Activated naive CD4-positive, alpha-beta T cell treated with anti-CD3 and anti-CD28 coated beads, Interleukin-2, amount 50 U/mL, for 24 hours (primary cell): ENCODE results near the gene PINK1.
A peak's percentile ranks its signal among the peaks of the same experiment; 100 is the strongest.

ENCODE experiments used
- H3K27ac Mint-ChIP-seq: one replicate; pipeline ENCODE4 v1.8.0; 2021; ENCODE audit warnings: mild to moderate bottlenecking, mixed read lengths
- H3K27me3 Mint-ChIP-seq: one replicate; pipeline ENCODE4 v1.8.0; 2021; ENCODE audit warnings: mixed read lengths
- H3K36me3 Mint-ChIP-seq: one replicate; pipeline ENCODE4 v1.8.0; 2021; ENCODE audit warnings: mixed read lengths
- H3K4me1 Mint-ChIP-seq: one replicate; pipeline ENCODE4 v1.8.0; 2021; ENCODE audit warnings: mixed read lengths
- H3K4me3 Mint-ChIP-seq: one replicate; pipeline ENCODE4 v1.8.0; 2021; ENCODE audit warnings: mild to moderate bottlenecking, mixed read lengths
- H3K9me3 Mint-ChIP-seq: one replicate; pipeline ENCODE4 v1.8.0; 2021; ENCODE audit warnings: mixed read lengths

The PINK1 gene

DNA sequence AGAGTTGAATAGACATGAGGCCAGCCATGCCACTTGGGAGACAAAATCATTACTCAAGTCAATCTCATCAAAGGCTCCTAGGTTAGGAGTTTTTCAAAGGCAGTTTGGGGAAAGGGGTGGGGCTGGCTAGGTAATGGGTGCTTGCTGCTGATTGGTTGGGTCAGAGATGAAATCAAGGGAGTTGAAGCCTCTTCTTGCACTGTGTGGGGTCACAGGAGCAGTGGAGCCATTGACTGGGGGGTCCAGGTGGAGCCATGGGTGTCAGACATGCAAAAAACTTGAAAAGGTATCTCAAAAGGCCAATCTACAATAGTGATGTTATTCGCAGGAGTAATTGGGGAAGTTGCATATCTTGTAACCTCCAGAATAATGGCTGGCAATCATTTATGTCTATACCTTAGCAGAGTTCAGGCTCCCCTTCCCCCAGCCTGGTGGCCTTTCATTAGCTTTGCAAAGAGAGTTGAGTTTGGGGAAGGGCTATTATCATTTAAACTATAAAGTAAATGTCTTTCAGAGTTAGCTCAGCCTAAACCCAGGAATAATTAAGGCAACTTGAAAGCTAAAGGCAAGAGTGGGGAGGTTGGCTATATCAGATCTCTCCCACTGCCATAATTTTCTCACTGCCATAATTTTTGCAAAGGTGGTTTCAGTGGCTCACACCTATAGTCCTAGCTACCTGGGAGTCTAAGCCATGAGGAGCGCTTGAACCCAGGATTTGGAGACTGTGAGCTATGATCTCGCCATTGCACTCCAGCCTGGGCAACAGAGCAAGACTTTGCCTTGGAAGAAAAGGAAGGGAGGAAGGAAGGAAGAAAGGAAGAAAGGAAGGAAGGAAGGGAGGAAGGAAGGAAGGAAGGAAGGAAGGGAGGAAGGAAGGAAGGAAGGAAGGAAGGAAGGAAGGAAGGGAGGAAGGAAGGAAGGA, 7.8 kb upstream of the PINK1 start:
- no peaks in the 10 kb centered on the region for H3K36me3 Mint-ChIP-seq
- H3K27ac Mint-ChIP-seq: no peak overlapping the region

GRCh38 chr1:20626098-20626427, 7.2 kb upstream of the PINK1 start:
- no peaks in the 10 kb centered on the region for H3K4me1 Mint-ChIP-seq
- peaks cover 7% of the 10 kb centered on the region for H3K27me3 Mint-ChIP-seq
- no peak overlapping the region for H3K4me3 Mint-ChIP-seq
- H3K36me3 Mint-ChIP-seq: no peaks in the 10 kb centered on the region
- H3K27ac Mint-ChIP-seq: no peak overlapping the region
- no peaks in the 10 kb centered on the region for H3K9me3 Mint-ChIP-seq

More for the DNA sequence above, 7.8 kb upstream of the PINK1 start:
- H3K9me3 Mint-ChIP-seq: no peaks in the 10 kb centered on the region
- H3K4me1 Mint-ChIP-seq: no peaks in the 10 kb centered on the region
- no peak overlapping the region for H3K4me3 Mint-ChIP-seq
- H3K27me3 Mint-ChIP-seq: peaks cover 7% of the 10 kb centered on the region

DNA sequence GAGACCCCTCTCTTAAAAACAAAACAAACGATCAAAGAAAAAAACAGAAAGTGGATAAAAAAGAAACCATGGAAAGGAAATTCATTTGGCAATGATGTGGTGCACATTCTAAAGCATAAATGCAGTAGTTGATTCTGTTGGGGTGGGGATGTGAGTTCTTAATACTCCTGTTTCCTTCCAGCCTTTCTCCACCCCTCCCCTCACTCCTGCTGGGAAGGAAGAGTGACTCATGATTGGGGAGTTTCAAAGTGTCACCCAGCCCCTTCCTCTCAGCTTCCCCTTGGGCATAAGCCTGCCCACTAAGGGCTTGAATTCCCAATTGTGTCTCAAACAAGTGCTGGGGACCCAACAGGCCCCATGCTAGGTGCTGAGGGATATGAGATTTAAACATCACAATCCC, 6.7 kb upstream of the PINK1 start:
- Mint-ChIP-seq H3K4me1 (no peaks in the 10 kb centered on the region), H3K36me3 (no peaks in the 10 kb centered on the region), H3K9me3 (no peaks in the 10 kb centered on the region), H3K27ac (no peak overlapping the region), H3K4me3 (no peak overlapping the region), H3K27me3 (peaks cover 7% of the 10 kb centered on the region)

DNA sequence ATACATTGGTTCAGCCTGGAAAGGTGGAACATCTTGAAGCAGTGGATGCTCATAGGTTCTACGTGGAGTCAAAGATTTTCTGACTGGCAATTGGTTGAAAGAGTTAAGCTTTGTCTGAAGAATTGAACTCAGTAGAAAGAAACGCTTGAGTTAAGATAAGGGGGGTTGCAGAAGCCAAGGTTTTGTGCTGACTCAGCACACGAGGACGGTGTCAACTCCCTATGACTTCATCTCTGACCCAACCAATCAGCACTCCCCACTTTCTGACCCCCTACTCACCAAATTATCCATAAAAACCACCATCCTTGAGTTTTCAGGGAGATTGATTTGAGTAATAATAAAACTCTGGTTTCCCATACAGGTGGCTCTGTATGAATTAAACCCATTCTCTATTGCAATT, 2.5 kb upstream of the PINK1 start:
- peaks cover 4% of the 10 kb centered on the region for H3K27me3 Mint-ChIP-seq
- peaks cover 14% of the 10 kb centered on the region for H3K4me1 Mint-ChIP-seq
- no peak overlapping the region for H3K27ac Mint-ChIP-seq
- H3K36me3 Mint-ChIP-seq: no peaks in the 10 kb centered on the region
- H3K9me3 Mint-ChIP-seq: no peaks in the 10 kb centered on the region
- H3K4me3 Mint-ChIP-seq: no peak overlapping the region

- H3K4me1 Mint-ChIP-seq: peaks cover 14% of the 10 kb centered on the region
- H3K4me3 Mint-ChIP-seq: peak overlapping the region; percentile 79
- no peaks in the 10 kb centered on the region for H3K36me3 Mint-ChIP-seq
- H3K27ac Mint-ChIP-seq: no peak overlapping the region
- peaks cover 1% of the 10 kb centered on the region for H3K27me3 Mint-ChIP-seq
- no peaks in the 10 kb centered on the region for H3K9me3 Mint-ChIP-seq
These were observed 872 bp upstream of the PINK1 start for GRCh38 chr1:20632386-20632785.

GRCh38 chr1:20634065-20634593, 871 bp downstream of the PINK1 start:
- Mint-ChIP-seq H3K4me1 (peaks cover 14% of the 10 kb centered on the region), H3K27me3 (no peaks in the 10 kb centered on the region), H3K4me3 (peak overlapping the region; percentile 89), H3K36me3 (no peaks in the 10 kb centered on the region), H3K27ac (peak overlapping the region; percentile 23), H3K9me3 (no peaks in the 10 kb centered on the region)

DNA sequence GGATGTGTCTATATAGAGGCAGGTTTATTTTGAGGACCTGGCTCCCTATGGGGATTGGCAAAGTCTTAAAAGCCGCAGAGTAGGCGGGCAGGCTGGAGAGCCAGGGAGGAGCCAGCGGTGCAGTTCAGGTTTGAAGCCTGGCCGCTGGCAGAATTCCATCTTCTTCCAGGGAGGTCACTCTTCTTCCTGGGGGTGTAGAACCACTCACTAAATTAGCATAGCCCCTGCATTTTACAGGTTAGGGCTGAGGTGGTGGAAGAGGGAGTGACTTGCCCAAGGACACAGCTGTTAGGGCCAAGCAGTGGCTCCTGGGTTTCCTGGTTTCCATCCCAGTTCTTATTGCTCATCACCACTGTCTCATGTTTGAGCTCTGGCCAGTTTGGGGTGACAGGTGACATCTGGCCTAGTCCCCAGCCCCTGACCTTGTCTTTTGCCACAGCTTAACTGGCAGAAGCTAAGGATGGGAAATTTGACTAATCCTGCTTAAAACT, 1.4 kb downstream of the PINK1 start:
- H3K36me3 Mint-ChIP-seq: no peaks in the 10 kb centered on the region
- H3K27me3 Mint-ChIP-seq: no peaks in the 10 kb centered on the region
- H3K27ac Mint-ChIP-seq: no peak overlapping the region
- peaks cover 14% of the 10 kb centered on the region for H3K4me1 Mint-ChIP-seq
- peak overlapping the region; percentile 89 for H3K4me3 Mint-ChIP-seq
- H3K9me3 Mint-ChIP-seq: no peaks in the 10 kb centered on the region

- Mint-ChIP-seq H3K4me3 (no peak overlapping the region), H3K27ac (no peak overlapping the region), H3K9me3 (no peaks in the 10 kb centered on the region), H3K27me3 (no peaks in the 10 kb centered on the region), H3K36me3 (no peaks in the 10 kb centered on the region), H3K4me1 (peaks cover 19% of the 10 kb centered on the region)
These were observed 3.6 kb downstream of the PINK1 start for GRCh38 chr1:20636785-20637347.

DNA sequence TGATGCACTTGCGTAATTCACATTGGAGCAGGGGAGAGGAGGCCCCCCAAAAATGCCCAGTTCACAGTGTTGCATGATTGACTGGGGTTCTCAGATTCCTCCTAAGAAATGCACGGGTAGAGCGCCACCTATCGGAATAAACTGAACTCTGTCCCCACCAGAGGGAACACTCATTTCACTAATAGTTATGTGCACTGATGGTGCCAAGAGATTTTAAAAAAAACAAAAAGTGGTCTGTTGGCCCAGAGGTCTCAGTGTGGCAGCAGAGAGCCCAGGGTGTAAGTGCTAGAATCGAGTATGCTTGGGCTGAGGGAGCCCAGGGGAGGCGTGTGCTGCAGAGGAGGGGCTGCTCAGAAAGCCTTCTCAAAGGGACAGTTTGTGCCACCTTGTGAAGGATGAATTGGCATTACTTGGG, 6.9 kb downstream of the PINK1 start:
- Mint-ChIP-seq H3K9me3 (no peaks in the 10 kb centered on the region), H3K4me3 (no peak overlapping the region), H3K4me1 (peaks cover 5% of the 10 kb centered on the region), H3K27me3 (no peaks in the 10 kb centered on the region), H3K36me3 (no peaks in the 10 kb centered on the region), H3K27ac (no peak overlapping the region)

DNA sequence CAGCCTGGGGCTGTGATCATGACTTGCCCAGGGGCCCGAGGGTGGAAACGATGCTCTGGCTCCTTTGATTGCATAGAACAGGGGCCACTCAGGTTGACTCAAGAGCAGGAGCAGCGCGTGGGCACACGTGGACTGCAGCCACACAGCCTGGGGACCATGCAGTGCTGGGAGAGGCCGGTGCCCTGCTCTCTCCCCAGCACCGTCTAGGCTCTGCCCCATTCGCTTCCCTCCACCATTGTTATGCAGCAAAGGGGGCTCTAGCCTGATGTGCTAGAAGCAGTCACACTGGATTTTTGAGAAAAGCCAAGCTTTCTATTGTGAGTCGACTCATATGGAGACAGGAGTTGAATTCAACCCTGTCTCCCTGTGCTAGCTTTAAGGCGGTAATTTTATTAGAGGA, 8.7 kb downstream of the PINK1 start:
- H3K36me3 Mint-ChIP-seq: no peaks in the 10 kb centered on the region
- peaks cover 5% of the 10 kb centered on the region for H3K4me1 Mint-ChIP-seq
- H3K9me3 Mint-ChIP-seq: no peaks in the 10 kb centered on the region
- H3K4me3 Mint-ChIP-seq: no peak overlapping the region
- H3K27ac Mint-ChIP-seq: no peak overlapping the region
- no peaks in the 10 kb centered on the region for H3K27me3 Mint-ChIP-seq

DNA sequence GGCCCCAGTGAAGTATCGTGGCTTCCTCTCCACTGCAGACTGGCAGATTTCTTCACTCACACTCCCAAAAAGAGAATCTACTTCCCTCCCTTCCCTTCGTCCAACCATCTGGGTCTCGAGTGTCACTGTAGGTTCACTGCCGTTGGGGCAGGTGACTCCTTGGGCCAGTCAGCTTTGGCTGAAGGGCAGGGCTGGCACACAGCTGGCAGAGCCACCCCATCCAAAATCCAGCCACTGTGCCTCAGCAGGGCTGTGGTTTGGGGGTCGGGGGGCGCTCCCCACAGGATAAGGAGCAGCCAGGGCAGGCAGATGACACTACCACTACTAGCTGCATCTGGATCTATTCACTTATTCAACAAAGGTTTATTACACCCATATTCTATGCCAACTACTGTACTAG, 9.8 kb downstream of the PINK1 start:
- Mint-ChIP-seq H3K9me3 (no peaks in the 10 kb centered on the region), H3K36me3 (no peaks in the 10 kb centered on the region), H3K27me3 (no peaks in the 10 kb centered on the region), H3K4me1 (peaks cover 5% of the 10 kb centered on the region), H3K27ac (no peak overlapping the region), H3K4me3 (no peak overlapping the region)

DNA sequence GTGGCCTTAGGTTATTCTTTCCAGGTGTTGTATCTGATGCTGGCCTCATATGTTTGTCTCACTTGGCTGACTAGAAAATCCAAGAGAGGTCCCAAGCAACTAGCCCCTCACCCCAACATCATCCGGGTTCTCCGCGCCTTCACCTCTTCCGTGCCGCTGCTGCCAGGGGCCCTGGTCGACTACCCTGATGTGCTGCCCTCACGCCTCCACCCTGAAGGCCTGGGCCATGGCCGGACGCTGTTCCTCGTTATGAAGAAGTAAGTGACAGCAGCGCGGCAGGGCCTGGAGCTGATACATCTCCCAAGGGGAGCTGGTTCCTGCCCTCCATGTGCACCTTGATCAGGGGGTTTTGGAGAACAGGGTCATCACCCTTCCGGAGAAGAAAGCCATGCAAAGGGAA, 11.2 kb downstream of the PINK1 start:
- Mint-ChIP-seq H3K9me3 (no peaks in the 10 kb centered on the region), H3K4me3 (no peak overlapping the region), H3K27ac (no peak overlapping the region), H3K27me3 (no peaks in the 10 kb centered on the region), H3K4me1 (peaks cover 5% of the 10 kb centered on the region), H3K36me3 (no peaks in the 10 kb centered on the region)

GRCh38 chr1:20645414-20645813, 12.2 kb downstream of the PINK1 start:
- Mint-ChIP-seq H3K27ac (no peak overlapping the region), H3K36me3 (peaks cover 2% of the 10 kb centered on the region), H3K4me1 (peaks cover under 1% of the 10 kb centered on the region), H3K27me3 (no peaks in the 10 kb centered on the region), H3K9me3 (no peaks in the 10 kb centered on the region), H3K4me3 (no peak overlapping the region)

- Mint-ChIP-seq H3K27me3 (no peaks in the 10 kb centered on the region), H3K4me3 (no peak overlapping the region), H3K27ac (no peak overlapping the region), H3K9me3 (no peaks in the 10 kb centered on the region), H3K4me1 (no peaks in the 10 kb centered on the region), H3K36me3 (peaks cover 5% of the 10 kb centered on the region)
These were observed 15.2 kb downstream of the PINK1 start for GRCh38 chr1:20648438-20648837.

GRCh38 chr1:20648946-20649345, 15.7 kb downstream of the PINK1 start:
- H3K9me3 Mint-ChIP-seq: no peaks in the 10 kb centered on the region
- H3K36me3 Mint-ChIP-seq: peaks cover 5% of the 10 kb centered on the region
- H3K27ac Mint-ChIP-seq: peak overlapping the region; percentile 77
- no peaks in the 10 kb centered on the region for H3K27me3 Mint-ChIP-seq
- no peaks in the 10 kb centered on the region for H3K4me1 Mint-ChIP-seq
- no peak overlapping the region for H3K4me3 Mint-ChIP-seq

- peaks cover 7% of the 10 kb centered on the region for H3K36me3 Mint-ChIP-seq
These were observed 19.0 kb downstream of the PINK1 start for GRCh38 chr1:20652300-20652699.

More at GRCh38 chr1:20652300-20652699, 19.0 kb downstream of the PINK1 start:
- Mint-ChIP-seq H3K27ac (no peak overlapping the region), H3K4me1 (peaks cover 9% of the 10 kb centered on the region), H3K9me3 (no peaks in the 10 kb centered on the region), H3K4me3 (no peak overlapping the region), H3K27me3 (no peaks in the 10 kb centered on the region)
